Endothelial cell (in vitro differentiated cells): ENCODE measurements around the gene RAB25. TPM values are rescaled to one million over a fixed set of nuclear protein-coding genes. Genes with fewer than 3 reads are reported as not detected.

ENCODE experiments used
- DNase-seq: peaks from one replicate; pipeline ENCODE4 v3.0.0; 2021; ENCODE audit warnings: low spot score
- H3K27ac Mint-ChIP-seq: one replicate; pipeline ENCODE4 v1.8.0; 2021; ENCODE audit warnings: mixed read lengths, inconsistent platforms; ENCODE audit not compliant: unreplicated experiment
- H3K27me3 Mint-ChIP-seq: one replicate; pipeline ENCODE4 v1.8.0; 2021; ENCODE audit warnings: mild to moderate bottlenecking, moderate library complexity, mixed read lengths, inconsistent platforms; ENCODE audit not compliant: unreplicated experiment
- H3K36me3 Mint-ChIP-seq: one replicate; pipeline ENCODE4 v1.8.0; 2021; ENCODE audit warnings: mild to moderate bottlenecking, low read depth, mixed read lengths, inconsistent platforms; ENCODE audit not compliant: unreplicated experiment
- H3K4me1 Mint-ChIP-seq: one replicate; pipeline ENCODE4 v1.8.0; 2021; ENCODE audit warnings: mild to moderate bottlenecking, mixed read lengths, inconsistent platforms; ENCODE audit not compliant: unreplicated experiment
- H3K4me3 Mint-ChIP-seq: one replicate; pipeline ENCODE4 v1.8.0; 2021; ENCODE audit warnings: mild to moderate bottlenecking, mixed read lengths, inconsistent platforms; ENCODE audit not compliant: unreplicated experiment
- H3K9me3 Mint-ChIP-seq: one replicate; pipeline ENCODE4 v1.8.0; 2021; ENCODE audit warnings: mixed read lengths, inconsistent platforms; ENCODE audit not compliant: unreplicated experiment
- total RNA-seq: library from RNA; stranded (reverse); fragmentation: NEBNext Ultra II Directional; extraction: Animal tissue kit (Norgen Biotek cat#: 25700); gene quantifications from one replicate; pipeline ENCODE4 v1.2.1, GENCODE V29; 2021; ENCODE audit not compliant: unreplicated experiment
- TF ChIP-seq, protein P1 (sequence below): fragments of 200-600 bp; sonication (generic); IDR thresholded peaks from one replicate; pipeline ENCODE4 v1.5.0; 2021; ENCODE audit warnings: antibody characterized with exemption; ENCODE audit not compliant: unreplicated experiment

RAB25 gene
- total RNA-seq, 1 donor from 2014 or later: 1.6 TPM

DNA sequence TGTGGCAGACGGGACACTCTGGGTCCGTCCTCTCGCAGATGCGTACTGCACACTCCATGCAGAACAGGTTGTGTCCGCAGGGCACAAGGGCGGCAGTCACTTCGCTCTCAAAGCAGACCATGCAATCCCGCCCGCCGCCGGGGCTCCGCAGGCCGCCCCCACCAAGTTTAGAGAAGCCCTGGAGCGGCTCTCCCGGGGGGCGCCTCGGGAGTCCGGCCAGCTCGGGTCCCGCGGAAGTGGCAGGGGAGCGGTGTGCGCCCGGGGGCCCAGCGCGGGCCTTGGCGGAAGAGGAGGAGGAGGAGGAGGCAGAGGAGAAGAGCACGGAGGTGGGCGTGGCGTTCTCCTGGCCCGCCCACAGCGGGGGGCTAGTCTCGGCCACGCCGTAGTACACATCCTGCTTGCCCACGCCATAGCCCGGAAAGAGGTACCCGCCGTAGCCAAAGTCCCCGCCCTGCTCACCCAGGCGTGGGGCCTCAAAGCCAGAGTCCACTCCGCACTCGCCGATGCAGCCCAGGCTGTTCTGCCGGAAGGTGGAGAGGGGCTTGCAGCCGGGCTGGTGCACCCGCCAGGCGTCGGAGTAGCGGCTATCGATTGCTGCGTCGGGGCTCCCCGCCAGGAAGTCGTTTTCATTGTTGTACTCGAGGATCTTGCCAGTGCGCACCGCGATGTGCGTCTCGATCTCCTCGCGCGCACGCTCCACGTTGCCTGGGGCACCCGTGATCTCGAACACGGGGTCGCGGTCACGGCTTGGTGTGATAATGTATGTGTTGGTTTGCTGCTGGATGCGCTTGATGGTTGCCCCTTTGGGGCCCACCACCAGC is 15.9 kb downstream of the RAB25 start:
- Mint-ChIP-seq H3K4me3 (peak overlapping the region; percentile 86), H3K4me1 (peaks cover 65% of the 10 kb centered on the region), H3K27me3 (peaks cover 15% of the 10 kb centered on the region), H3K9me3 (no peaks in the 10 kb centered on the region), H3K27ac (no peak overlapping the region), H3K36me3 (peaks cover 47% of the 10 kb centered on the region)
- peak; percentile 53 for DNase-seq
- TF ChIP-seq, protein P1, sequence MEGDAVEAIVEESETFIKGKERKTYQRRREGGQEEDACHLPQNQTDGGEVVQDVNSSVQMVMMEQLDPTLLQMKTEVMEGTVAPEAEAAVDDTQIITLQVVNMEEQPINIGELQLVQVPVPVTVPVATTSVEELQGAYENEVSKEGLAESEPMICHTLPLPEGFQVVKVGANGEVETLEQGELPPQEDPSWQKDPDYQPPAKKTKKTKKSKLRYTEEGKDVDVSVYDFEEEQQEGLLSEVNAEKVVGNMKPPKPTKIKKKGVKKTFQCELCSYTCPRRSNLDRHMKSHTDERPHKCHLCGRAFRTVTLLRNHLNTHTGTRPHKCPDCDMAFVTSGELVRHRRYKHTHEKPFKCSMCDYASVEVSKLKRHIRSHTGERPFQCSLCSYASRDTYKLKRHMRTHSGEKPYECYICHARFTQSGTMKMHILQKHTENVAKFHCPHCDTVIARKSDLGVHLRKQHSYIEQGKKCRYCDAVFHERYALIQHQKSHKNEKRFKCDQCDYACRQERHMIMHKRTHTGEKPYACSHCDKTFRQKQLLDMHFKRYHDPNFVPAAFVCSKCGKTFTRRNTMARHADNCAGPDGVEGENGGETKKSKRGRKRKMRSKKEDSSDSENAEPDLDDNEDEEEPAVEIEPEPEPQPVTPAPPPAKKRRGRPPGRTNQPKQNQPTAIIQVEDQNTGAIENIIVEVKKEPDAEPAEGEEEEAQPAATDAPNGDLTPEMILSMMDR: no peak

DNA sequence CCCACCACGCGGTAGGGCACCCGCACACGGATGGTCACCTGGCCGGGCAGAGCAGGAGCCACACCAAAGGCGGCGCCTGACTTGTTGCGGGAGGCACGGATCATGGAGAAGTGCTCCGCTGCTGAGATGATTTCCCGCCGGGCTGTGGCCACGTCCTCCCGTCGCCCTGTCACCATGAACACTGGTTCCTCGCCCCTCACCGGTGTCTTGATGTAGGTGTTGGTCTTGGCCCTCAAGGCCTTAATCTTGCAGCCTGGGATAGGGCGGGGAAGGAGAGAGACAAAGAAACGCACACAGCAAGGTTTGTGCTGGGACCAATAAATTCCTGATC is 16.4 kb downstream of the RAB25 start:
- Mint-ChIP-seq H3K4me3 (peak overlapping the region; percentile 97), H3K9me3 (no peaks in the 10 kb centered on the region), H3K4me1 (peaks cover 65% of the 10 kb centered on the region), H3K36me3 (peaks cover 41% of the 10 kb centered on the region), H3K27ac (no peak overlapping the region), H3K27me3 (peaks cover 15% of the 10 kb centered on the region)
- no peak for DNase-seq
- TF ChIP-seq, protein P1: no peak

DNA sequence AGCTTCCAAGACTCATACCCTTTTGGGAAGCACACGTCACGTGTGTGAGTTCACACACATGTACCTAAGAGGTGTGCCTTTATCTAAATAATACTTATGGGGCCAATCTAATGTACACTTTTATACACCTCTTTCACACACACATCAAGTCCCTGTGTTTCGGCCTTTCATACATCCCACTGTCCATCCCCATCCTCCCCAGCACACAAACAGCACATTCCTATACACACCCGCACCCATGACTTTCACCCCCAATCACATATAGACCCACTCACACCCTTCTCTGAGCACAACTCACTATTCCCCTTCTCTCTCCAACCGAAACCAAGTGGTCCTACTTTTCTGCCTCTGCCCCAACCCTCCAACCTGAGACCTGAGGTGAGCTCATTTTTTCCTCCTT is 17.8 kb downstream of the RAB25 start:
- H3K4me3 Mint-ChIP-seq: peak overlapping the region; percentile 97
- no peaks in the 10 kb centered on the region for H3K9me3 Mint-ChIP-seq
- H3K27me3 Mint-ChIP-seq: peaks cover 19% of the 10 kb centered on the region
- TF ChIP-seq, protein P1: no peak
- H3K27ac Mint-ChIP-seq: no peak overlapping the region
- H3K4me1 Mint-ChIP-seq: peaks cover 71% of the 10 kb centered on the region
- H3K36me3 Mint-ChIP-seq: peaks cover 35% of the 10 kb centered on the region
- no peak for DNase-seq

DNA sequence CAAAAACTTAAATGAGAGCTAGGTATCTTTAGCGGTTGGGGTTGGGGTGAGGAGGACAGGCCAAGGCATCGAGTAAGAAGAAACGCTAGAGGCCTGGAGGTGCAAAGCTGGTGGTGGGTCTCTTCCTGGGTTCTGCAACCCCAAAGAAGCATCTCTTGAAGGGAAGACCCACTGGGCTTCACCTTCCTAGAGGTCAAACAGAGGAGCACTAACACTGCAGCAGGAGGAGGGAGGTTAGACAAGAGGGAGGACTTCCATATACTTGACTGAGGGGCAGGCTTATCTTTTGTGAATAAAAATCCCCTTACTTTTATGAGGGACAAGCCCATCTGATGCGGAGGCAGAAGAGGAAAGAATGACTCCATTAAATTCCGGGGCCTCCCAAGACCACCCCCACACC is 18.8 kb downstream of the RAB25 start:
- Mint-ChIP-seq H3K4me3 (peak overlapping the region; percentile 97), H3K27me3 (peaks cover 21% of the 10 kb centered on the region), H3K27ac (no peak overlapping the region), H3K36me3 (peaks cover 35% of the 10 kb centered on the region), H3K9me3 (no peaks in the 10 kb centered on the region), H3K4me1 (peaks cover 71% of the 10 kb centered on the region)
- TF ChIP-seq, protein P1: no peak
- DNase-seq: no peak

DNA sequence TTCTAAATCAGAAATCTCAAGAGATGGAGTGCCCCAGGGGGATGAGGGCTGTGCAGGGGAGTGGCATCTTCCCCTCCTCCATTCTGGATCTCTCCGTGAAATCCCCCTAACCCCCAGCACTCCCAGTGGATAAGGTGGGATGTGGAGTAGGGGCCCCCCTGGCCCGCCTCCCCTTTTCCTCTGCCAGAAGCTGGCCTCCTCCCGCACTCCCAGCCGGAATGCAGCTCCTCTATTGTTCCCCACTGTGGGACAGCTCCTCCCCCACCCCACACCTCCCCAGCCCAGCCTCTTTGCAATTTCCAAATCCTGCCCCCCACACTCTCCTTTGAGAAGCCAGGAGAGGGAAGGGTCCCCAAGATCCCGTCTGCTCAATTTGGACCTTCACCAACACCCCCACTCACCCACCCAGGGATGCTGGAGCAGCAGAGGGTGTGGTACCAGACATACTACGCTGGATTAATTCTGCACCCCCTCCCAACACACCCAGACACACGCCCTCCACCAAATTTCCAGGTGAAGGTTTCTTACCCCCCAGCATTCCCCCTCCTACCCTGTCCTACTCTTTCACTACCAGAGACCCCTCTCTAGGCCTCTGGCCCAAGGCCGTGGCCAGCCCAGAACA is 19.4 kb downstream of the RAB25 start:
- no peak for DNase-seq
- Mint-ChIP-seq H3K4me3 (peak overlapping the region; percentile 97), H3K27me3 (peaks cover 19% of the 10 kb centered on the region), H3K9me3 (no peaks in the 10 kb centered on the region), H3K27ac (peak overlapping the region; percentile 74), H3K4me1 (peaks cover 71% of the 10 kb centered on the region), H3K36me3 (peaks cover 32% of the 10 kb centered on the region)
- TF ChIP-seq, protein P1: no peak
